GM18498 (cell line): ENCODE results near the gene SNAP23.

Source experiments
- ATAC-seq: cut with Tn5 transposase; IDR thresholded peaks from one replicate; pipeline ENCODE4 v1.9.1; 2021; ENCODE audit warnings: mild to moderate bottlenecking, moderate library complexity; ENCODE audit not compliant: unreplicated experiment

SNAP23 gene

DNA sequence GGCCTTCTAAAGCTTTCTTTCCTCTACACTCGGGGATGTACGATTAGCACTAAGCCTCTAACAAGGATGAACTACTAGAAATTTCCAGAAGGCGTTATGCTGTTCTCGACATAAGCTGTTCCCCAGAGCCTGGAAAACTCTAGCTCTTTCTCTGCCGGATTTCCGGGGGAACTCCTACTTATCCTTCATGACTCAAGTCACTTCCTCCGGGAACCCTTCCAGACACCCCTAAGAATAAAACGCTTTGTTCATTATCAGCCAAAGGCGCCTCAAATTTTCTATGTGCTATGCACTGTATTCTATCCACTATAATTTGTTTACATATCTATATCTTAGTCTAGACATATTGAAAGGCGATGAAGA lies 455 bp upstream of the SNAP23 start:
- ATAC-seq, result no peak

DNA sequence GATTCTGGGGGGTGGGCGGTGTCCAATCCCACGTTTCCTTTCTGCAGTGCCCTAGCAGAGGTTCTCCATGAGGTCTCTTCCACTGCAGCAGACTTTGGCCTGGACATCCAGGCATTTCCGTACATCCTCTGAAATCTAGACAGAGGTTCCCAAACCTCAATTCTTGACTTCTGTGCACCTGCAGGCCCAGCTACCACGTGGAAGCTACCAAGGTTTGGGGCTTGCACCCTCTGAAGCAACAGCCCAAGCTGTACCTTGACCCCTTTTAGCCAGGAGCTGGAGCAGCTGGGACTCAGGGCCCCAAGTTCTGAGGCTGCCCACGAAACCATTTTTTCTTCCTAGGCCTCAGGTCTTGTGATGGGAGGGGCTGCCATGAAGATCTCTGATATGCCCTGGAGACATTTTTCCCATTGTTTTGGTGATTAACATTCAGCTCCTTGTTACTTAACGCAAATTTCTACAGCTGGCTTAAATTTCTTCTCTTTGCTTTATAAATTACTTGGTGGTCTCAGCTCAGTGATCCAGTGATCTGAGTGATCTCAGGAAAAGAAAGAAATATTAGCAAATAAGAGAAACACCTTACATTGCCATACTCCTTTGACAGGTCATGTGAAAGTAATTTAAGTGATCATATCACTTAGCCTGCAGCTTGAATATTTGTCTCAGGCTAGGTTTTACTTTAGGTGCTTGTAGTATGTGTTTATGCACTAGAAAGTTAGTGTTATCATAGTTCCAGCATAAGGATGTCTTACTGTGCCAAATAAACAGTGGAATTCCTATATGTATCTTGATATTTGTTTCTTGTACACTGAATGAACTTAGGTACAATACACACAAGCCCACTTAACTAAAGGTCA lies 3.0 kb downstream of the SNAP23 start:
- no peak for ATAC-seq

DNA sequence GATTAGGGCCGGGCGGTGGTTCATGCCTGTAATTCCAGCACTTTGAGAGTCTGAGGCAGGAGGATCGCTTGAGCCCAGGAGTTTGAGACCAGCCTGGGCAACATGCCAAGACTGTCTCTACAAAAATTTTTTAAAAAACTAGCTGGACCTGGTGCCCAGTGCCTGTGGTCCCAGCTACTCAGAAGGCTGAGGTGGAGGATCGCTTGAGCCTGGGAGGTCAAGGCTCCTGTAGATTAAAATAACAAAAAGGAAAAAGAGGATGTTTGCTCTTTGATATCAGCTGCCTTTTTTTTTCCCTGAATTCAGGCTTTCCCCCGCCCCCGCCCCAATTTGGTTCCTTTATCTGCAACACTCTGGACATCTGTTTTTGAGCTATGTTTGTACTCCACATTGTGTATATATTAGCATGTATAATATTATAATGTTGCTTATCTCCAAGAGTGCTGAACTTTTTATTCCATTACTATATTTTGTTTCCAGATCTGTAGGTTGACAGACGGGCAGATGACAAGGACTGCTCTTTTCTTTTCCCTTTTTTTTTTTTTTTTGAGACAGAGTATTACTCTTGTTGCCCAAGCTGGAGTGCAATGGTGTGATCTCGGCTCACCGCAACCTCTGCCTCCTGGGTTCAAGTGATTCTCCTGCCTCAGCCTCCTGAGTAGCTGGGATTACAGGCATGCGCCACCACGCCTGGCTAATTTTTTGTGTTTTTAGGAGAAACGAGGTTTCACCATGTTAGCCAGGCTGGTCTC lies 4.6 kb downstream of the SNAP23 start:
- no peak for ATAC-seq

DNA sequence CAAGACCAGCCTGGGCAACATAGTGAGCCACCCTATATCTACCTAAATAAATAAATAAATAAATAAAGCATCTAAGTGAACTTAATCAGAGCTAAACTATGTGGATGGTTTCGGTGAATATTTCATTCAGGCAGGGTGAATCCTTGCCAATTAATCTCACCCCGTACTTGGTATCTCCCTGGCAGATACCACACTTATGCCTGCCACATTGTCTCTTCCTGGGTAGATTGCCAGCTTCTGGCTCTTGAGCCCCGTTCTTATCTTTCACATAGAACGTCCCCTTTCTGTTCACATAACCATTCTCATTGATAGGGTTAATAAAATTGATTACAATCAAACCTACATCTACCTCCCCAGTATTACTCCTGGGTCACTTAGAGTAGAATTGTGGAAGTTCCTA lies 7.0 kb downstream of the SNAP23 start:
- no peak for ATAC-seq

DNA sequence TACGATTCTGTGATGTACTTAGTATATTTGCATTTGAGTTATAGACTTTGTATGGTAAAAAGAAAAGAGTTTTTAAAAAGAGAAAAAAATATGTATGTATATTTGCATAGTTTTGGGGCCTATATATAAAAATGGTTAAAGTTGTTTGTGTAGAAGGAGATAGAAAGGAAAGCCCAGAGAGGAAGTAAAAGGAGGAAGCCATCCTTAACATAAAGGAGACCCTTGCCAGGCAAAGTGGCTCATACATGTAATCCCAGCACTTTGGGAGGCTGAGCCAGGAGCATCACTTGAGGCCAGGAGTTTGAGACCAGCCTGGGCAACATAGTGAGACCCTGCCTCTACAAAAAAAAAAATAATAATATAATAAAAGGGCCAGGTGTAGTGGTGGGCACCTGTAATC lies 8.4 kb downstream of the SNAP23 start:
- no peak for ATAC-seq

DNA sequence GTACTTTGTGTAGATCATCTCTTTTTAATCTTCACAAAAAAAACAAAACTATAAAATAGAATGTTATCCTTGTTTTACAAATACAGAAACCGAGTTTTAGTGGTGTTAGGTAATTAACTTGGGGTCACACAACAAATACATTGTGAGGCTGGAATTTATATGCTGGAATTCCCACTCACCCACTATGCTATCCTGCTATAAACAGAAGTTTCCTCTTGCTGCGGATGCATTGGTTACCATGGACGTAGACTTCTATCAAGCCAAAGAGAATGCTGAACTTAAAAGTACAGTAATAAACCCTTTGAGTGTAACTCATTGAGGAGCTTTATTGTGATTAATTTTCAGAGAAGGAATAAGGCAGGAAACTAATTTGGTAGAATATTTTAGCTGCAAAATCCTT lies 9.2 kb downstream of the SNAP23 start:
- peak; percentile 13 for ATAC-seq

DNA sequence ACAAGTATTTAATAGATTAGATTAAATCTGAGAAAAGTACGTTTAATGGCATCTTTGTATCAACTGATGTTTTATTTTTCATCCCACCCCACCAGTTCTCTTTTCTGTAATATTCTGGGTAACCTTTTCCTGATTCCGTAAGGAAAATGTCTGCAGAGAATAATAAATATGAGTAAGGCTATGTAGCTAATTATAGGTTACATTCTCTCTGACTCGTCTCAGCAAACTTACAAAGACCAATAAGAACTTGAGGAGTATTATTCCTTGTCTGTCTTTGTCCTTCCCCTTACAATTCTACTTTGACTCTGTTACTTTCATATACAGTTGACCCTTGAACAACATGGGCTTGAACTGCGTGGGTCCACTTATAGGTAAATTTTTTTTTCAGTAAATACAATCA lies 12.1 kb downstream of the SNAP23 start:
- ATAC-seq, result no peak

DNA sequence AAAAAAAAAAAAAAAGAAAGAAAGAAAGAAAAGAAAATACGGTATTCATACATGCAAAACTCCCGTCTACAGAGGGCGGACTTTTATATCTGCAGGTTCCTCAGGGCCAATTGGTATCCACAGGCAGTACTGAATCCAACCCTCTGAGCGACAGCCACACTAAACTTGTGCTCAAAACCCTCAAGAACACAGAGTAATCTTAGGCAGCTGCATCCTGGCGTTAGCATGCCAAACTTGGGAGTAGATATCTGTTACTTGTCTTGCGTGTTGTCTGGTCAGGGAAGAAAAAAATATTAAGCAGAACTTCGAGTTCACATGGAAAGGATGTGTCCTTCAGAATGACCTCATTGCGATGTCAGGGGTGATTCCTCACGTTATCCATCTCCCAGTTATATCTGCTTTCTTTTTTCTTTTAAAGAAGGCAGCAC lies 12.8 kb downstream of the SNAP23 start:
- ATAC-seq, result no peak

DNA sequence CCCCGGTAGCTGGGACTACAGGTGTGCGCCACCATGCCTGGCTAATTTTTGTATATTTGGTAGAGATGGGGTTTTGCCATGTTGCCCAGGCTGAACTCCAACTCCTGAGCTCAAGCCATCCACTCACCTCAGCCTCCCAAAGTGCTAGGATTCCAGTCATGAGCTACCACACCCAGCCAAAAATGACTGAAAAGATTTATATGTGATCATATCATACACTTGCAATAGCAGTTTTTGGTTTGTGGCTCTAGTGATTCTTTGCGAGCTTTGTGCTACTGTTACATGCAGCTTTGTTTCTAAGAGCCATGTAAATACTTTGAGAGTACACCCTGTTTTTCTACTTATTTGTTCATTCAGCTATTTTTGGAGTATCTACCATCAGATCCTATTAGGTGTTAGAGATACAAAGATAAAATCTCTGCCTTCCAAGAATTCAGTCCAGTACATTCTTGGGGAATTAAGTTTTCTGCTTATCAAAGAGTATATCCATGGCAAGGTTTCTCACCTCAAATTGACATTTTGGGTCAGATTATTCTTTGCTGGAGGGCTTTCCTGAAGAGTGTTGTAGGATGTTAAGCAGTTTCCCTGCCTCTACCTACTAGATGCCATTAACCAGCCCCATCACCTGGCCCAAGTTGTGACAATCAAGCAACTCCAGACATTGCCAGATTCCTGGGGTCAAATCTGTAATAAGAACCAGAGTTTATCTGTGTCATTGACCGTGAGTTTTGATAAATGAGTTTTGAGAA lies 15.0 kb downstream of the SNAP23 start:
- ATAC-seq, result no peak

DNA sequence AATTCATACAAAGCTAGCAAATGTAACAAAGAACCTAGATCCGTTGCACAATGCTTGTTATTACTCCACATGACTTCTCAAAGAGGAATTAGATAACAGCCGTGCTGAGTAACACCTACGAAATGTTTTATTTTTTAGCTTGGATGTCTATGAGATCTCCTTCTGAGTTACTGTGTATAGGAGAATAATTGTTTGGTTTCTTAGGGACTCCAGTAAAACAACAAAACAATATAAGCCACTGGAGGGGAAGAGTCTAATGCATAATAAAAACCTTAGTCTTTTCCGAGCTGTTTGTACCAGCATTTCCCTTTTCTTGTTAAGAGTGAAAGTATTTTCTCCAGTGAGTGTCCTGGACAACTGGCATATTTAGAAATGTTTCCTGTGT lies 15.6 kb downstream of the SNAP23 start:
- no peak for ATAC-seq

DNA sequence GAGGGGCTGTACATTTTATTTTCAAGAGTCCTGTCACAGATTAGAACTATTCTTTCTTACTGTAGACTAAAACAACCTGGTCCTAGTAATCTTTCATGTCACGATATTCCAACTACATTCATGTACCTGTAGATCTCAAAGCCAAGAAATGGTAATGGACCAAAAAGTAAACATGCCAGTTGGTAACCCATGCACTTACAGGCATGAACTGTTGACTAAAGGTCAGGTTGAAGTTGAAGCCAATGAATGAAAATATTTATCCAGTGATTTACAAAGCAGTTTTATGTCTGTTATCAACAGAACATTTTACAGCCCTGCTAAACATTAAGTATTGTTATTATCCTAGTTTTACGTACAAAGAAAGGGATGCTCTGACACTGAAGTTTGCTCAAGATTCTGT lies 27.9 kb downstream of the SNAP23 start:
- no peak for ATAC-seq

DNA sequence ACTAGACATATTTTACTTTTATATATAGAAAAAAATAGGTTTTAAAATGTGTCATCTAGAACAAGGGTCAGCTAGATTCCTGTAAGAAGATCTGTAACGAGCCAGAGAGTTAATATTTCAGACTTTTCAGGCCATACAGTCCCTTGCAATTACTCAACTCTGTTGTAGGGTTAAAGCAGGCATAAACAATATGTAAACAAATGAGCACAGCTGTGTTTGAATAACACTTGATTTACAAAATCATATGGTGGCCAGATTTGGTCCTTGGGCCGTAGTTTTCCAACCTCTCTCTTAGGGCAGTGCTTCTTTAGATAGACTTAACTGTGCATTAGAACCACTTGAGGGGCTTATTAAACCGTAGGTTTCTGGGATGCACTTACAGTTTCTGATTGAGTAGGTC lies 33.5 kb downstream of the SNAP23 start:
- no peak for ATAC-seq

DNA sequence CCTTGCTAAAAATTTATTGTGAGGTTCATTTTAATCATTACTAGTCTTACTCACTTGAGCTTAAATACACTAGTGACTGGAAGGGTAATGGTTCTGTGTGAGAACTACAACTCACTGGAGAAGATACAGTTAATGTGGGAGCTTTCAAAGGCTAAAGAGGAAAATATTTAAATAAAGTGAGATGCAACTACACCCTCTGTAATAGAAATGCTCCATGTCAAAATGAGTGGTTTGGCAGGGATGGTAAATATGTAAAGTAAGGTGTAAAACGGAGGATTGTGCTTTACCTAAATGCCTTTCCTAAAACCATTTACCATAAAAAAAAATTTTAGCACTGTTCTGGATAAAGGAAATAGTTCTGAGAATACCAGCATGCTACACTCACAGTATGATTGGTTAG lies 37.8 kb downstream of the SNAP23 start:
- no peak for ATAC-seq

DNA sequence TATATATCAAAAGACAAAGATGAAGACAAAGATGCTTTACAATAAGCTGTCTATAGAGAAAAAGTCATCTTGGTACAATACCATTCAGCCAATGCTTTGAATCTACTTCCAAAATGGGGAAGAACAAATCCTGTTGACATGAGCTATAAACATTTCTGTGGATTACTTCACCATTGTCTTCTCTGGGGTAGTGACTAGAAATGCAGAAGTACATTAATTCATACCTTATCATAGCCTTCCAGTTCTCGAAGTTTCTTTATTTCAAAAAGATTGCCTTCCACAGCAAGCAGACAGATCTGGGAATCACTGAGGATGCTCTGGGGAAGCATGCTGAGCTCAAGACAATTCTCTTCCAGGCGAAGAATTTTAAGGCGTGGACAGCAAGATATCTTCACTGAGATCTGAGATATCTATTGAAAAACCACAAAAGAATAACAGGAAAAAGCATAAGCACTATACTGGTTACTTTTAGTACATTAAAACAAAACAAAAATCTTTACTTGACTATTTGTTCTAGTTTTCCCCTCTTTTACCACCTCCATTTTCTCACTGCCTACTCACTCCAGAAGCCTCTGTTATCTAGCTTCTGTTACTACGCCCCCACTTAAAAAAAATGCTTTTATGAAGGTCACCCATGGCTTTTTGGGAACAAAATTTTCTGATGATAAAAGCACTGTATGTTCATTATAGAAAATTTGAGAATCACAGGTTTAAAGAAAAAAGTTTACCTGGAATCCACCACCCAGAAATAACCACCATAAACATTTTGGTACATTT lies 49.6 kb downstream of the SNAP23 start:
- ATAC-seq, result no peak

DNA sequence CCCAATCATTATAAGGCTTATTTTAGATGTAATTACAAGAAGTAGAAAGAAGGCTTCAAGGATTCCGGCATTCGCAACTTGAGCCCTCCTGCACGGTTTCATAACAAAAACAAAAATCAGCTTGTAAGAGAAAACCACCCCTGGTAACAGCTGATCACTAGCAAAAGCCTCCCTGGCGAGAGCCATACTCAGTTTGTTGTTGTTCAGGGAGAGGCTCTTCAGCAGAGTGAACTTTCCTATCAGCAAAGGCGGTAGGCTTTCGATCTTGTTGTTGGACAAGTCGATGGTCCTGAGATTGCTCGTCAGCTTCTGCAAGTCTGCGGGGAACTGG lies 52.4 kb downstream of the SNAP23 start:
- ATAC-seq, result no peak

DNA sequence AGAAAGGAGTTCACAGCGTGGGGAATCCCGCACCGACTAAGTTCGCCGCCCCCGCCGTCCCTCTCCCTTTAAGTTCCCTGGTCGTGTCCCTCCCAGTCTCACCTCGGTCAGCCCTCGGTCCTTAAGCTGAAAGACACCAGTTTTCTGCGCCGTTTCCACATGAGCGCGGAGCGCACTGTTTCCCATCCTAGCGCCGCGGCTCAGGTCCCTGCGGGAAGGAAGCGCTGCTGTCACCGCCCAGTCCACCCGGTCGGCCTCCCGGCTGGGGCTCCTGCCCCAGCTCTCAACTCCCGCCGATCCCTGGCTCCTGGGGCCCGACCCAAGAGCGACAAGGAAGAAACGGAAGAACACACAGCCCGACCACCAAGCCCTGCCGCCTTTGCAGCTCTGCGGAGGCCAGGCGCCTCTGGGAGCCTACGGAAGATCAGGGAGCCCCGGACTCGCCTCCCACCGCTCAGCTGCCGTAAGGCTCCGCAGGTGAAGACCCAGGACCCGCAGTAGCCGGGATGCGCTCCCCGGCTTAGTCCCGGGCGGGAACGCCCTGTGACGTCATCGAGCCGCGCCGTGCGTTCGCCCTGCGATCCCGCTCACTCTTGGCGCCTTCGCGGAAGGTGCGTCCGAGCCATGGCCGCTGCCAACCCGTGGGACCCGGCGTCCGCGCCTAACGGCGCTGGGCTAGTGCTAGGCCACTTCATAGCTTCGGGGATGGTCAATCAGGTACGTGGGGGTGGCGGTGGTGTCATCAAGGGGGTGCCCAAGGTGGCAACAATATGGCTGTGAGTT lies 53.0 kb downstream of the SNAP23 start, which contains the start of the genes HAUS2 and LRRC57:
Gene HAUS2 (plus strand): TSS at position 590 of the 783 bp plus-strand sequence. CDS start 35 bp downstream, at position 625.
Gene LRRC57 (minus strand): TSS at position 545 of the 783 bp plus-strand sequence. CDS start 359 bp downstream, at position 186.
- peak; percentile 81 for ATAC-seq

DNA sequence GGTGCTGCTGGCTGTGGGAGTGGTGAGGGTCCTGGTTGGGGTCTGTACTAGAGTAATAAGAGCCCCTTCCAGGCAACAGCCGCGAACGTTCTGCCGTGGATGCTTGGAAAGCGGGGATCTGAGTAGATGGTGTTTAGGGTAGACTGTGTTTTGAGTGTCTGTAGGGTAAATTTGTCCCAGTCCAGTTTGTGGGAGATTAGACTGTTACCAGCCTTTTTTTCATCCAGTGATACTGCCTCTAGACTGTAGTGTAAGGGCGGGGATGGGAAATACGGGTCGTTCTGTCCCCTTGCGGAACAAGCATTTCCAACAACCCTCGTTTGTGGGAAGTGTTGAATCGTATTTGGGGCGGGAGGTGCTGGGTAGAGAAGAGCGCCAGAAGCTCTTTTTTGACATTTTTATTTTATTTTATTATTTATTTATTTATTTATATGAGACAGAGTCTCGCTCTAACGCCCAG lies 53.6 kb downstream of the SNAP23 start:
- peak; percentile 18 for ATAC-seq

DNA sequence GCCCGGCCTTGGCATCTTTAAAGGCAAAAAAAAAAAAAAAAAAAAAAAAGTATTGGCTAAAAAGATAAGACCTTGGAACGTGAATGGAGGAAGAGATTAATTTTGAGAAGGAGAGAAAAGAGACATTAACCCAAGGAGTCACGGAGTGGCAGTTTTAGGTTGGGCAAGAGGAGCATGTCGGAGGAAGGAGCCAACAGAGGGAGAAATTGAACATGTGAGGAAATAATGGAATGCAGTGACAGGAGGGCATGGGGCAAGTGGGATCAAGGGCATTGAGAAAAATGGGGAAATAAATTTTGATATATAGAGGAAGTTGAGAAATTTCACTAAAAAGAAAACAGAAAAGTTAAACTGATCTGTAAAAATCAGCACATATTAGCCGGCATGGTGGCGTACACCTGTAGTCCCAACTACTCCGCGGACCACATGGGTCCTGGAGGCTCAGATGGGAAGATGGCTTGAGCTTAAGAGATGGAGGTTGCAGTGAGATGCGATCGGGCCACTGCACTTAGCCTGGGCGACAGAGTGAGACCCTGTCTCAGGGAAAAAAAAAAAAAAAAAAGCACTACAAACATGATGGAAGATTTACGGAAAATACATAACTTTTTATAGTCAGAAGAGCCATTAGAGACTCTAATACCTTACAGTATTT lies 54.4 kb downstream of the SNAP23 start:
- ATAC-seq, result no peak

DNA sequence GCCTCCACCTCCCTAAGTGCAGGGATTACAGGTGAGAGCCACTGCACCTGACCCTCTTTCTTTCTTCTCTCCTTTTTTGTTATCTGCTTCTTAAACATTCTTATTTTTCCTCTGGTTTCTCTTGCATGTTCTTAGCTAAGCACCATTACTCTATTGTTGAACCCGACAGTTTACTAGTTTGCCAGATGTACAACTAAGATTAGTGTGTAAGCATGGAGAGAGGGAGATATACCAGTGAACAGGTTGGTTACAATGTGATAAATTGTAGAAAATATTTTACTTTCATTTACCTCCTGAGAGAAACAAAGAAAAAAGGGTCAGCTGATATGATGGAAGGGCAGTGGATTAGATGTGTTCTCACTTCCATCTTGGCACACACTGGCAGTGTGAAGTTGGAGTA lies 58.1 kb downstream of the SNAP23 start:
- ATAC-seq, result no peak
